ENCODE measurements around the gene FUT4. TPM values are rescaled to one million over a fixed set of nuclear protein-coding genes. Genes with fewer than 3 reads are reported as not detected.

Gene FUT4, protein sequence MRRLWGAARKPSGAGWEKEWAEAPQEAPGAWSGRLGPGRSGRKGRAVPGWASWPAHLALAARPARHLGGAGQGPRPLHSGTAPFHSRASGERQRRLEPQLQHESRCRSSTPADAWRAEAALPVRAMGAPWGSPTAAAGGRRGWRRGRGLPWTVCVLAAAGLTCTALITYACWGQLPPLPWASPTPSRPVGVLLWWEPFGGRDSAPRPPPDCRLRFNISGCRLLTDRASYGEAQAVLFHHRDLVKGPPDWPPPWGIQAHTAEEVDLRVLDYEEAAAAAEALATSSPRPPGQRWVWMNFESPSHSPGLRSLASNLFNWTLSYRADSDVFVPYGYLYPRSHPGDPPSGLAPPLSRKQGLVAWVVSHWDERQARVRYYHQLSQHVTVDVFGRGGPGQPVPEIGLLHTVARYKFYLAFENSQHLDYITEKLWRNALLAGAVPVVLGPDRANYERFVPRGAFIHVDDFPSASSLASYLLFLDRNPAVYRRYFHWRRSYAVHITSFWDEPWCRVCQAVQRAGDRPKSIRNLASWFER
- total RNA-seq = 10 to 100 TPM; 14.1 to 23.4 TPM

DNA sequence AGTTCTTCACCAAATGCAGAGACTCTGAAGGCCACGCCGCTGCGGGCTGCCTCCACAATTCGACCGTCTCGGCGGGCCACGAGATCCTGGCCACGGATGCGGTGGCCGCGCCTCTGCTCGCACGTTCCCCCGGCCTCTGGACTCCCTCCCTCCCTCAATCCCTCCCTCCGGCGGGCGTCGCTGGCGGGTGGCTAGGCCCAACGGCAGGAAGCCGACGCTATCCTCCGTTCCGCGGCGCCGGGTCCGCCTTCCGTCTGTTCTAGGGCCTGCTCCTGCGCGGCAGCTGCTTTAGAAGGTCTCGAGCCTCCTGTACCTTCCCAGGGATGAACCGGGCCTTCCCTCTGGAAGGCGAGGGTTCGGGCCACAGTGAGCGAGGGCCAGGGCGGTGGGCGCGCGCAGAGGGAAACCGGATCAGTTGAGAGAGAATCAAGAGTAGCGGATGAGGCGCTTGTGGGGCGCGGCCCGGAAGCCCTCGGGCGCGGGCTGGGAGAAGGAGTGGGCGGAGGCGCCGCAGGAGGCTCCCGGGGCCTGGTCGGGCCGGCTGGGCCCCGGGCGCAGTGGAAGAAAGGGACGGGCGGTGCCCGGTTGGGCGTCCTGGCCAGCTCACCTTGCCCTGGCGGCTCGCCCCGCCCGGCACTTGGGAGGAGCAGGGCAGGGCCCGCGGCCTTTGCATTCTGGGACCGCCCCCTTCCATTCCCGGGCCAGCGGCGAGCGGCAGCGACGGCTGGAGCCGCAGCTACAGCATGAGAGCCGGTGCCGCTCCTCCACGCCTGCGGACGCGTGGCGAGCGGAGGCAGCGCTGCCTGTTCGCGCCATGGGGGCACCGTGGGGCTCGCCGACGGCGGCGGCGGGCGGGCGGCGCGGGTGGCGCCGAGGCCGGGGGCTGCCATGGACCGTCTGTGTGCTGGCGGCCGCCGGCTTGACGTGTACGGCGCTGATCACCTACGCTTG, at the start of gene FUT4:
Gene FUT4 (plus strand): TSS at position 227 of the 951 bp plus-strand sequence. CDS start 213 bp downstream, at position 440.
- H3K36me3 ChIP-seq = no peaks in the 10 kb centered on the region
- peak within 1 kb of the TSS; percentile 92 for H3K4me3 ChIP-seq
- H3K4me1 ChIP-seq (ENCODE audit: control insufficient read depth in 1 of 2, low read depth in 2 of 2) = peaks cover 32 to 58% of the 10 kb centered on the region in 2 donors
- no peaks in the 10 kb centered on the region for H3K27me3 ChIP-seq (replicated peaks; ENCODE audit: insufficient read depth)
- TF ChIP-seq, protein P1, sequence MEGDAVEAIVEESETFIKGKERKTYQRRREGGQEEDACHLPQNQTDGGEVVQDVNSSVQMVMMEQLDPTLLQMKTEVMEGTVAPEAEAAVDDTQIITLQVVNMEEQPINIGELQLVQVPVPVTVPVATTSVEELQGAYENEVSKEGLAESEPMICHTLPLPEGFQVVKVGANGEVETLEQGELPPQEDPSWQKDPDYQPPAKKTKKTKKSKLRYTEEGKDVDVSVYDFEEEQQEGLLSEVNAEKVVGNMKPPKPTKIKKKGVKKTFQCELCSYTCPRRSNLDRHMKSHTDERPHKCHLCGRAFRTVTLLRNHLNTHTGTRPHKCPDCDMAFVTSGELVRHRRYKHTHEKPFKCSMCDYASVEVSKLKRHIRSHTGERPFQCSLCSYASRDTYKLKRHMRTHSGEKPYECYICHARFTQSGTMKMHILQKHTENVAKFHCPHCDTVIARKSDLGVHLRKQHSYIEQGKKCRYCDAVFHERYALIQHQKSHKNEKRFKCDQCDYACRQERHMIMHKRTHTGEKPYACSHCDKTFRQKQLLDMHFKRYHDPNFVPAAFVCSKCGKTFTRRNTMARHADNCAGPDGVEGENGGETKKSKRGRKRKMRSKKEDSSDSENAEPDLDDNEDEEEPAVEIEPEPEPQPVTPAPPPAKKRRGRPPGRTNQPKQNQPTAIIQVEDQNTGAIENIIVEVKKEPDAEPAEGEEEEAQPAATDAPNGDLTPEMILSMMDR (IDR thresholded peaks at IDR 0.05) = no peak
- peak within 1 kb of the TSS; percentile 100 for H3K27ac ChIP-seq
- no peaks in the 10 kb centered on the region for H3K9me3 ChIP-seq
- peak; percentile 29 for DNase-seq (ENCODE audit: low spot score)
- peak; percentile 82 for ATAC-seq (ENCODE audit: insufficient number of reproducible peaks, low FRiP score, low read depth)

DNA sequence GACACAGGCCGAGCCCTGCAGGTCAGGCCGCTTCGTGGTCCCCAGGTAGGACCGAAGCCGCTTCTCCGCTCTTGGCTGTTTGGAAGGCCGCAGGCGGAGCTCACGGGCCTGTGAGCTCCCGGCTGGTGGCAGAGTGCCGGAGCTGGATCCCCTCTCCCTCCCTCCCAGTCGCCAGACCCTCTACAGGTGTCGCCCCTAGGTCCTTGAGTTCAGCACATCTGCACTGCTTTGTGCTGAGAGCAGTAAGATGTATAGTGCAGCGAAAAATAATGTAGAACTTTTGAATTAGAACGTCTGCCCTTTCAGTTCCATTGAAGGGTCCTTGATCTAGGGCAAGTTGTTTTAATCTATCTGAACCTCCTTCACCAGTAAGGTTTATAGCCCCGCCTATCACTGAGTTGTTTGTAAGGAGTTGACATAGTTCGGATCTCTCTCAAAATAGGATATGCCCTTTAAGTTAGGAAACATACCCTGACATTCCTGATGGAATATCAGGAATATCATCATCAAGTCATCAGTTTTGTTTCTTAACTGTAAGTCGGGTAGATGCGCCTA, 49.5 kb upstream of the FUT4 start:
- Histone ChIP-seq H3K27me3 (replicated peaks; ENCODE audit: insufficient read depth) (no peaks in the 10 kb centered on the region), H3K4me1 (ENCODE audit: control insufficient read depth in 1 of 2, low read depth in 2 of 2) (peaks cover 13 to 33% of the 10 kb centered on the region in 2 donors), H3K9me3 (no peaks in the 10 kb centered on the region), H3K4me3 (peak overlapping the region; percentile 97), H3K27ac (peak overlapping the region; percentile 78 to 82), H3K36me3 (peaks cover 10% of the 10 kb centered on the region)
- peak; percentile 36 for ATAC-seq (ENCODE audit: insufficient number of reproducible peaks, low FRiP score, low read depth)
- DNase-seq (ENCODE audit: low spot score) = no peak
- TF ChIP-seq, protein P1 (IDR thresholded peaks at IDR 0.05) = no peak

DNA sequence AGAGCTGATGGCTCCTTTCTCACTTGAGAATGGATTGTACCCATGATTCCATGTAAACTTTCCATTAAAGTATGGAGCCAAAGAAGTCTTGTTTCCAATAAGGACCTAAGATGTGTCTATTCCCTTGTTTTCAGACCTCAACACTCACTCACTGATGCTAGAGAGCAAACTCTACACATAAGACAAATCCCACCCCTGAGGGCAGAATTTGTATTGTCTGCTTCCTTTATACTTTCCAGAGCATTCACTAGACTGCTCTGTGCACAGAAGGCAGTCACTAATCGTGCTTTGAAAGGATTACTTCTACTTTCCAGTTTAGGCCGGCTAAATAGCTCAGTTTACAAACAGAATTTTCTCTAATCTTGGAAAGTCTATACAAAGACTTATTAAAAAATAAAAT, 43.5 kb upstream of the FUT4 start:
- no peak for ATAC-seq (ENCODE audit: insufficient number of reproducible peaks, low FRiP score, low read depth)
- Histone ChIP-seq H3K4me3 (no peak overlapping the region), H3K27me3 (replicated peaks; ENCODE audit: insufficient read depth) (no peaks in the 10 kb centered on the region), H3K4me1 (ENCODE audit: control insufficient read depth in 1 of 2, low read depth in 2 of 2) (peaks cover 0 to 9% of the 10 kb centered on the region in 2 donors), H3K36me3 (peaks cover 10% of the 10 kb centered on the region), H3K9me3 (no peaks in the 10 kb centered on the region), H3K27ac (no peak overlapping the region)
- TF ChIP-seq, protein P1 (IDR thresholded peaks at IDR 0.05) = no peak
- DNase-seq (ENCODE audit: low spot score) = no peak

DNA sequence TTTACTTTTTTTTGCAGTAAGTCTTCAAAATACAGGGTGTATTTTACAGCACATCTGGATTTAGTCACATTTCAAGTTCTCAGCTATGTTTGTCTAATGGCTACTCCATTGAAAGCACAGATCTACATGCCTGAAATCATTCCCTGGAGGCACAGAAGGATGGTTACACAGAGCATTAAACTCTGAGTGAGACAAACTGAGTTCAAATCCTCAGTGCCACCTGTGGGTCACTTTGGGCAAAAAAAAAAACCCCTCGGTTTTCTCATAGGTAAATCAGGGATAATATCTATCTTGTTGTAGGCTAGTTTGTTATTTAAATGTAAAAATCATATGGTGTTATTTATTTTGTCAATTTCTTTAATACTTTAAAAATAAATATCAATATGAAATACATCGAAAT, 42.2 kb upstream of the FUT4 start:
- Histone ChIP-seq H3K4me1 (ENCODE audit: control insufficient read depth in 1 of 2, low read depth in 2 of 2) (no peaks in the 10 kb centered on the region), H3K9me3 (no peaks in the 10 kb centered on the region), H3K27me3 (replicated peaks; ENCODE audit: insufficient read depth) (no peaks in the 10 kb centered on the region), H3K36me3 (peaks cover 10% of the 10 kb centered on the region), H3K4me3 (no peak overlapping the region), H3K27ac (no peak overlapping the region)
- DNase-seq (ENCODE audit: low spot score) = no peak
- ATAC-seq (ENCODE audit: insufficient number of reproducible peaks, low FRiP score, low read depth) = no peak
- TF ChIP-seq, protein P1 (IDR thresholded peaks at IDR 0.05) = no peak
